HCT116 (cell line): ENCODE data around the gene CCR7. TPM values are rescaled to one million over a fixed set of nuclear protein-coding genes. Genes with fewer than 3 reads are reported as not detected.

Experiments
- ATAC-seq: fragments of 200-7000 bp; cut with Tn5 transposase; 2 replicates; pipeline ENCODE4 v1.9.1; 2020; ENCODE audit warnings: mild to moderate bottlenecking, moderate library complexity
- BruUV-seq: library from RNA; stranded (reverse); fragments of 400-500 nt; replicated peaks from 2 replicates; lab custom pipeline; 2021; lab: Mats Ljungman, UMichigan
- CTCF ChIA-PET: fragments of 300-600 bp; sonication (Branson Sonifier 250); formaldehyde crosslinking; loops from one replicate; lab custom pipeline; 2021; ENCODE audit warnings: antibody characterized with exemption; lab: Charles Lee
- POLR2A ChIA-PET: fragments of 300-600, 350-600 bp; sonication (Branson Sonifier 250); formaldehyde crosslinking; loops from one replicate; lab custom pipeline; 2021; ENCODE audit warnings: antibody characterized with exemption; lab: Charles Lee
- RAD21 ChIA-PET, 2 experiments: fragments of 300-600 bp; sonication (Branson Sonifier 250); formaldehyde crosslinking; loops; one replicate each; lab custom pipeline; 2023; ENCODE audit warnings: low total read pairs in 2 of 2; ENCODE audit not compliant: uncharacterized antibody in 2 of 2, unreplicated experiment in 2 of 2, low non-redundant PET in 1 of 2; lab: Charles Lee
- DNase-seq: peaks from one replicate; pipeline ENCODE4 v3.0.0-alpha.2; 2010; ENCODE audit warnings: low read depth, low spot score
- H2AFZ ChIP-seq: fragments of 200-600 bp; shearing (Covaris generic), sonication (generic); 2 replicates; pipeline ENCODE4 v1.6.1; 2017; ENCODE audit warnings: low read depth, mixed run types, mixed read lengths, antibody characterized with exemption, low read length; ENCODE audit not compliant: poor library complexity, severe bottlenecking
- H3K27ac ChIP-seq: 2 replicates; pipeline ENCODE4 v1.5.1; 2012; ENCODE audit warnings: low read depth, low read length
- H3K27me3 ChIP-seq: fragments of 200-600 bp; sonication (generic); 2 replicates; pipeline ENCODE4 v1.6.1; 2016; ENCODE audit warnings: mixed run types, low read length, mixed read lengths; ENCODE audit not compliant: insufficient read depth
- H3K36me3 ChIP-seq, 2 experiments: fragments of 200-500 bp in 1 of 2; fragments of 200-600 bp in 1 of 2; sonication (Bioruptor generic) in 1 of 2; sonication (generic) in 1 of 2; 2 replicates each; pipeline versions ENCODE4 v1.5.1 to v1.6.1; 2014 to 2016; ENCODE audit warnings: low read length in 2 of 2, inconsistent platforms in 1 of 2, mixed read lengths in 1 of 2, mixed run types in 1 of 2; ENCODE audit not compliant: insufficient read depth in 2 of 2, control insufficient read depth in 1 of 2
- H3K4me1 ChIP-seq, 2 experiments: fragments of 200-600 bp in 1 of 2; sonication (generic) in 1 of 2; 2 replicates each; pipeline versions ENCODE4 v1.5.1 to v1.6.1; 2012 to 2017; ENCODE audit warnings: low read length in 2 of 2, inconsistent platforms in 1 of 2, mild to moderate bottlenecking in 1 of 2, mixed read lengths in 1 of 2, mixed run types in 1 of 2, moderate library complexity in 1 of 2; ENCODE audit not compliant: insufficient read depth in 2 of 2, control insufficient read depth in 1 of 2
- H3K4me2 ChIP-seq: fragments of 200-600 bp; sonication (generic); 2 replicates; pipeline ENCODE4 v1.6.1; 2017; ENCODE audit warnings: mixed run types, low read length, mixed read lengths
- H3K4me3 ChIP-seq, 2 experiments: fragments of 200-600 bp in 1 of 2; sonication (generic) in 1 of 2; replicated peaks in 1 of 2; 2 replicates each; pipeline ENCODE4 v1.5.1; 2011 to 2016; ENCODE audit warnings: low read length in 2 of 2, control low read depth in 1 of 2, low read depth in 1 of 2, mild to moderate bottlenecking in 1 of 2, mixed read lengths in 1 of 2, mixed run types in 1 of 2
- H3K79me2 ChIP-seq: fragments of 200-600 bp; sonication (generic); 2 replicates; pipeline ENCODE4 v1.6.1; 2017; ENCODE audit warnings: mild to moderate bottlenecking, mixed run types, low read length, moderate library complexity, mixed read lengths; ENCODE audit not compliant: insufficient read depth
- H3K9ac ChIP-seq: fragments of 200-600 bp; sonication (generic); 2 replicates; pipeline ENCODE4 v1.6.1; 2016; ENCODE audit warnings: low read length, mixed read lengths
- H3K9me2 ChIP-seq: fragments of 200-600 bp; sonication (generic), shearing (Covaris generic); 2 replicates; pipeline ENCODE4 v1.6.1; 2017; ENCODE audit warnings: mixed run types, mild to moderate bottlenecking, moderate library complexity; ENCODE audit not compliant: insufficient read depth
- H3K9me3 ChIP-seq, 2 experiments: fragments of 200-500 bp in 1 of 2; fragments of 200-600 bp in 1 of 2; sonication (Bioruptor generic) in 1 of 2; sonication (generic) in 1 of 2; 2 replicates each; pipeline ENCODE4 v1.6.1; 2014 to 2017; ENCODE audit warnings: low read length in 2 of 2, mixed read lengths in 2 of 2, inconsistent platforms in 1 of 2, low read depth in 1 of 2, mild to moderate bottlenecking in 1 of 2, mixed run types in 1 of 2, moderate library complexity in 1 of 2; ENCODE audit not compliant: control insufficient read depth in 1 of 2, insufficient read depth in 1 of 2
- H4K20me1 ChIP-seq: fragments of 200-600 bp; sonication (generic), shearing (Covaris generic); 2 replicates; pipeline ENCODE4 v1.6.1; 2017; ENCODE audit warnings: mixed run types, mild to moderate bottlenecking, moderate library complexity; ENCODE audit not compliant: insufficient read depth
- CBX3 ChIP-seq: IDR thresholded peaks from 2 replicates; pipeline ENCODE4 v1.6.1; 2012; ENCODE audit warnings: low read depth
- CEBPB ChIP-seq: IDR thresholded peaks from 2 replicates; pipeline ENCODE4 v1.6.1; 2012; ENCODE audit warnings: low read depth
- EGR1 ChIP-seq: IDR thresholded peaks from 2 replicates; pipeline ENCODE4 v1.6.1; 2012; ENCODE audit warnings: low read depth
- EZH2 ChIP-seq: fragments of 200-600 bp; sonication (generic); IDR thresholded peaks from 2 replicates; pipeline ENCODE4 v1.6.1; 2017; ENCODE audit warnings: antibody characterized with exemption, mixed run types
- EZH2phosphoT487 ChIP-seq: fragments of 200-600 bp; IDR thresholded peaks from 2 replicates; pipeline ENCODE4 v1.6.1; 2018; ENCODE audit warnings: antibody characterized with exemption, borderline replicate concordance
- FOSL1 ChIP-seq: IDR thresholded peaks from 2 replicates; pipeline ENCODE4 v1.6.1; 2012; ENCODE audit warnings: low read depth
- JUND ChIP-seq: IDR thresholded peaks from 2 replicates; pipeline ENCODE4 v1.6.1; 2012
- RAD21 ChIP-seq: IDR thresholded peaks from 2 replicates; pipeline ENCODE4 v1.6.1; 2012; ENCODE audit warnings: low read depth, mild to moderate bottlenecking
- SP1 ChIP-seq: IDR thresholded peaks from 2 replicates; pipeline ENCODE4 v1.6.1; 2012; ENCODE audit warnings: low read depth
- YY1 ChIP-seq: IDR thresholded peaks from 2 replicates; pipeline ENCODE4 v1.6.1; 2011; ENCODE audit warnings: low read length, low read depth, moderate library complexity, mild to moderate bottlenecking; ENCODE audit not compliant: insufficient replicate concordance; ENCODE audit errors: extremely low read depth
- ZNF274 ChIP-seq: fragments of 200-500 bp; sonication (Bioruptor generic); IDR thresholded peaks from 2 replicates; pipeline ENCODE4 v1.6.1; 2014; ENCODE audit warnings: mild to moderate bottlenecking, low read depth, low read length, inconsistent platforms
- intact Hi-C: fragments of 100-400 bp; cut with micrococcal nuclease; formaldehyde crosslinking; loops from 2 replicates; pipeline ENCODE4 v1.10.0; 2022
- total RNA-seq: library from RNA; stranded (reverse); gene quantifications from one replicate; pipeline ENCODE4 v1.2.1, GENCODE V29; 2021; ENCODE audit not compliant: unreplicated experiment

CCR7 gene
- total RNA-seq, 1 experiment from 2014 or later = 0.69 TPM

- DNase-seq = no peak
- RAD21 ChIA-PET = no interaction called here
- TF ChIP-seq YY1 (no peak), RAD21 (no peak), CEBPB (no peak), CBX3 (no peak), EGR1 (no peak)
- TF ChIP-seq, all 23 proteins: peak for 0
- no peak for ATAC-seq
- Histone ChIP-seq H4K20me1 (no peaks in the 10 kb centered on the region), H3K27ac (no peak overlapping the region), H3K4me1 (peaks cover 8 to 14% of the 10 kb centered on the region in 2 experiments), H3K27me3 (no peaks in the 10 kb centered on the region), H3K9me3 (no peaks in the 10 kb centered on the region), H3K9ac (no peak overlapping the region), H3K4me3 (no peak overlapping the region), H3K9me2 (no peaks in the 10 kb centered on the region), H2AFZ (no peak overlapping the region), H3K4me2 (no peak overlapping the region), H3K79me2 (no peaks in the 10 kb centered on the region), H3K36me3 (no peaks in the 10 kb centered on the region)
- intact Hi-C loops = no loop called here
- ChIA-PET POLR2A (no interaction called here), CTCF (interaction anchor here (1.7 kb wide), 1 partner anchor 15 kb away, joined by 6 read pairs; no protein-coding TSS in a partner anchor)
- BruUV-seq = no TSS peak
Observed at GRCh38 chr17:40604327-40605080, 39.2 kb upstream of the CCR7 start.

- H3K4me1 ChIP-seq = peaks cover 8 to 14% of the 10 kb centered on the region in 2 experiments
- no peak overlapping the region for H2AFZ ChIP-seq
- no peak overlapping the region for H3K9ac ChIP-seq
- no peaks in the 10 kb centered on the region for H4K20me1 ChIP-seq
- no peak for ATAC-seq
- no peak overlapping the region for H3K27ac ChIP-seq
- no peak overlapping the region for H3K4me3 ChIP-seq
- no peak overlapping the region for H3K4me2 ChIP-seq
- intact Hi-C loops = no loop called here
- H3K27me3 ChIP-seq = no peaks in the 10 kb centered on the region
- ChIA-PET POLR2A (interaction anchor here (1.1 kb wide), 1 partner anchor 1086 kb away, joined by 3 read pairs; the partner anchor contains the start of gene EIF1), CTCF (no interaction called here)
- no TSS peak for BruUV-seq
- TF ChIP-seq CEBPB (no peak), EGR1 (no peak), EZH2 (no peak), CBX3 (no peak), SP1 (no peak), JUND (no peak), EZH2phosphoT487 (no peak), FOSL1 (no peak), ZNF274 (no peak)
- TF ChIP-seq, all 23 proteins: peak for 0
- H3K9me2 ChIP-seq = no peaks in the 10 kb centered on the region
- H3K9me3 ChIP-seq = no peaks in the 10 kb centered on the region
- no peaks in the 10 kb centered on the region for H3K36me3 ChIP-seq
- DNase-seq = no peak
- RAD21 ChIA-PET = no interaction called here
- H3K79me2 ChIP-seq = no peaks in the 10 kb centered on the region
Observed at GRCh38 chr17:40602445-40603443, 37.5 kb upstream of the CCR7 start.
